HG02571 (cell line): ENCODE data around the gene CASKIN2.

Source experiments
- ATAC-seq: cut with Tn5 transposase; IDR thresholded peaks from one replicate; pipeline ENCODE4 v1.9.1; 2021; ENCODE audit warnings: mild to moderate bottlenecking, moderate library complexity; ENCODE audit not compliant: unreplicated experiment

Gene CASKIN2

GRCh38 chr17:75549246-75550138 lies 34.2 kb upstream of the CASKIN2 start:
- no peak for ATAC-seq

DNA sequence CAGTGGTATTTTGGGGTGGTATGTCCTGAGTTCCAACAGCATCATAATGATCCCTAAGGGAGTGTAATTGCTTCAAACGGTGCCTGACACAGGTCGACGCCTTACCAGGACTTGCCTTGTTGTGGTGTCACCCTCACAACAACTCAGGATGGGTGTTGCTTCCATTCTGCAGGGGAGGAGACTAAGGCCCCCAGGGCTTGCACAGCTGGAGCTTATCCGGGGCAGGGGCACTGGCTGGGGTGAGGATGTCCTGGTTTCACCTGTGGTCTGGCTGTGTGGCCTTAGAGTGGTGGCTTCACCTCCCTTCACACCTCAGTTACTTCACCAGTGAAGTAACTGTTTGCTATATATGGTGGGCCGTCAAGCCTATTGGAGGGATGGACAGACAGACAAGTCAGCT lies 33.5 kb upstream of the CASKIN2 start:
- ATAC-seq = no peak

DNA sequence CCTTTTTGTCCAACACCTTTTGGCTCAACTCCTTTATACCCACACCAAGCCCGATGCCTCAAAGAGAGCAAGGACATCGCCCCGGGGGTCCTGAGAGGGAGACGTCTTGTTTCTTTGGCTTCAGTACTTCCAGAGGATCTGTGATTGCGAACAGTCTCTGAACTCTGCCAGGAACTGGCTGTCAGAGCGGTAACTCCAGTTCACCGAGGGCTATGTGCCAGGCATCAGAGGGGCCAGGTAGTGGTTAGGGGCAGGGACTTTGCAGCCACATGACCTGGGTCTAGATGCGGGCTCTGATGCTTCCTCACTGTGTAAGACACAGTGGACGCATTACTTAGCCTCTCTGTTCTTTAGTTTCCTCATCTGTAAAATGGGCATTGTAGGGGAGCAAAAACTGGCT lies 31.8 kb upstream of the CASKIN2 start:
- ATAC-seq = no peak

DNA sequence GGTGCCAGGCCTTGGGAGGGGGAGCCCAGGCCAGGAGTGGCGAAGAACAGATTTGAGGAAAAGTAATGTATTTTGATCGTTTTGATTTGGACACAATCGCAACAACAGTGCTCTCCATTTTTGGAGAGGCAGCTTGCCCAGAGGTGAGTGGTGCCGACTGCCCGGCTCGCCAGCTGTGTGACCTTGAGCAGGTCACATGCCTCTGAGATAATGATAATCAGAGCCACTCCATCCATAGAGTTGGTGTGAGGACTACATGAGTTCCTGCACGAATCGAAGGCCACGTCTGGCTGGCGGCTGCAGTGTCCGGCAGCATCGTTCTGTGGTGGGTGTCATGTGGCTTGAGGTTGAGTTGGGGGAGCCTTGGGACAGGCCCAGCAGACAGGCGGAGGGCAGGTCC lies 30.8 kb upstream of the CASKIN2 start:
- ATAC-seq = no peak

- no peak for ATAC-seq
Observed at GRCh38 chr17:75544250-75544649, 28.9 kb upstream of the CASKIN2 start.

GRCh38 chr17:75542728-75543336 lies 27.5 kb upstream of the CASKIN2 start:
- ATAC-seq = no peak

GRCh38 chr17:75542229-75542628 lies 26.9 kb upstream of the CASKIN2 start:
- ATAC-seq = no peak

GRCh38 chr17:75540923-75541503 lies 25.7 kb upstream of the CASKIN2 start:
- no peak for ATAC-seq

- no peak for ATAC-seq
Observed at GRCh38 chr17:75539967-75540729, 24.8 kb upstream of the CASKIN2 start.

DNA sequence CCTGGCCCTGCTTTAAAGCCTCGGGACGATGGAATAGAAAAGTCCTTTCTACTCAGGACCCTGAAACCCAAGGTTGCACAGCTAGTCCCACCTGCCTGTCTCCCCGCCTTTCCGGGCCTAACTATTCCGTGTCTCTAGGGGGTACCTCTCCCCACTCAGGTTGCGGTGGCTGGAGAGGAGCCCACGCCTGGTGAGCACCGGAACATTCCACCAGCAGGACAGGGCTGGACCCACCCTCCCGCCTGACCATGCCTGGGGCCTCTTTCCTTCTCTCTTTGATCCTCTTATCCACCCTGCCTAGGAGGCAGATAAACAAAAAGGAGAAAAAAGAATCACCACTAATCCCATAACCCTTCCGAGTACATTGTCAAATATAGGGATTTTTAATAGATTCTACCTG lies 21.0 kb upstream of the CASKIN2 start:
- ATAC-seq = no peak

- no peak for ATAC-seq
Observed at GRCh38 chr17:75535871-75536270, 20.5 kb upstream of the CASKIN2 start.

DNA sequence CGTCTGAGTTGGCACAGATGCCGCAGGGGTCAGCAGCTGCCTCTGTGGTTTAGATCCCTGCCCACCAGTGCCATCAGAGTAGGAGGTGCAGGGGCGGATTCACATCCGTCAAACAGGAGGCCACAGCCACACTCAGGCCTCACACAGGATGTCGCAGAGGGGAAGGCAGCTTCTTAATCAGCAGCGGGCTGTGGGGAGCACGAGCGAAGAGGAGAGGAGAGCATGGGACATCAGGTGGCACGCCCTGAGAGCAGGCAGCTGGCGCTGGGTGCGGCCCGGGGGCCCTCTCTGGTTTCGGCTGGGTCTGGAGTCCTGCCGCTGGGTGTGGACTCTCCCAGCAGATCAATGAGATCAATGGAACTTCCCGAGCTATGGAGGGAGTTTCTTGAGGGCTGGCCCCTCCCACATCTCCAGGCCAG lies 19.8 kb upstream of the CASKIN2 start:
- no peak for ATAC-seq

- no peak for ATAC-seq
Observed at GRCh38 chr17:75531721-75532072, 16.4 kb upstream of the CASKIN2 start.

DNA sequence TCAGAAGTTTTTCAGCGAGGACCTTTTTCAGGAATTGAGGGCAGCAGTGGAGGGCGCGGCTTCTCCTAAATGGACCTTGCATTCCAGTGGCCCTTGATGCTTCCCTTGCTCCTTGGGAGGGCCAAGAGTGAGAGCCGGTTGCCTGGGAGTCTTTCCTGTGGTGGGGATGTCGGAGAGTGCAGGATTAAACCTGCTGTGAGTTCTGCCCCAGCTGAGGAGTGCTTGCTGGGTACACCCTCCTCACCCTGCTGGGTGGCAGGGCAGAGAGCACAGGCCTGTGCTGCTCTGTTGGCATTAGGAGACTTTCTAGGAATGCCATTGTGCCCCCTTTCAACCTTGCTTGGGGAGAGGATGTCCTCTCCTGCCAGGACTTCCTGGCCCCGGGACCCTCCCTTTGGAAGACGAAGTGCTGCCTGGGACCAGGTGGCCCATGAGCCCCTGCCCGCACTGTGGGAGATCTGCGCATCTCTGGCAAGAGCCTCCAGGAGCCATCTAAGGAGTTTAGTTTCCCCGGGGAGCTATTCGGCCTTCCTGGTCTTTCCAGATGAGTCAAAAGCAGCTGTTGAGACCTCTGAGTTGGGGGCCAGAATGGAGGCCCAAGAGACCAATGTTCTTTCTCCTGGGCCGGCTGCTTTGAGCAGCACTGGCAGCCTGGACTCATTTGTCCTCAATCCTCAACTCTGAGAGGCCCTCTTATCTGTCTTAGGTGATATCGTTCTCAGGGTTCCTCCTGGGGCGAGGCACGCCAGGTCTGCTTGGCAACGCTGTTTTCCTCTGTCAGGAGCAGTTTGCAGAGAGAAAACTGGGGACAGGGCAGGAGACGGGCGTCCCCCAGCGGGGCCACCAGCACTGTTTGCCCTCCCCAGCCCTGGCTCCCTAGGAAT lies 15.7 kb upstream of the CASKIN2 start:
- ATAC-seq = no peak

GRCh38 chr17:75526555-75527270 lies 11.4 kb upstream of the CASKIN2 start:
- no peak for ATAC-seq

DNA sequence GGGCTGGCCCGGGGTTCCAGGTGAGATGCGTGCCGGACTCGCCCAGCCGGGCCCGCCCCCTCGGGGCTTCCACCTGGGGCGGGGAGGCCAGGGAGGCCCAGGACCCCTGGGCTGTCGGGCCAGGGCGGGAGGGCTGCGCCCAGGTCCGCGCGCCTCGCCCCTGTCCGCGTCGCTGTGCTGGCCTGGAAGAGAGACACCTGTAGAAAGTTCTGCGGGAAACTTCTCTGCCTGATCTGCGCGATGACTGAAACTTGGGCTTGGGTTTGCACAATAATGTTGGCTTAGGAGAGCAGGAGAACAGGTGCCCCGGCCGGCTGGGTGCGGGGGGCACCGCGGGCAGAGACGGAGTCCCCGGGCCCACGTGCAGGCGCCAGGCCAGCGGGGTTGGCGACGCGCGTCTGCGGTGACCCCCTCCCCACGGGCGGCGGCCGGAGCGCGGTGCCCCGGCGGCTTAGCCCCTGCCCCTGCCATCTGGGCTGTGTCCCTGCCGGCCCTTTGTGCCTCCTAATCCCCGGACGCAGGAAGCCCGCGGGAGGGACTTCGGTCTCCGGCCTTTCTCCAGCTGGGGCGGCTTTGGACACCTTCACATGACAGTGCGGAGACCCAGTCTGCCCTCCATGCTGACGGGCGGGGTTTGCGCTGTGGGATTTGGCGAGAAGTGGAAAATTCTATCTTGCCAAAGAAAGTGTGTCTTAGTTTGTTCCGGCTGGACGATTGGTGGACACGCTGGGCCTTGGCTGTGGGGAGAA lies 10.6 kb upstream of the CASKIN2 start:
- ATAC-seq = peak; percentile 1

- ATAC-seq = peak; percentile 74
Observed at GRCh38 chr17:75524970-75525805, 9.9 kb upstream of the CASKIN2 start, which contains the start of gene LLGL2. TSS of gene LLGL2 (plus strand) at chr17:75525697. CDS start at chr17:75543427, 17,730 bp downstream.
